IPS-15b (cell line): ENCODE measurements around the gene LRRC1.

Source experiments
- H3K27me3 ChIP-seq: one replicate; pipeline ENCODE4 v1.6.1; 2013; ENCODE audit warnings: low read length; ENCODE audit not compliant: control insufficient read depth, insufficient read depth
- H3K36me3 ChIP-seq: one replicate; pipeline ENCODE4 v1.6.1; 2013; ENCODE audit warnings: low read length; ENCODE audit not compliant: control insufficient read depth, insufficient read depth
- H3K4me1 ChIP-seq: one replicate; pipeline ENCODE4 v1.6.1; 2013; ENCODE audit warnings: mild to moderate bottlenecking, low read length; ENCODE audit not compliant: control insufficient read depth, insufficient read depth
- H3K4me3 ChIP-seq: one replicate; pipeline ENCODE4 v1.5.1; 2013; ENCODE audit warnings: low read depth, low read length
- H3K9ac ChIP-seq: one replicate; pipeline ENCODE4 v1.6.1; 2013; ENCODE audit warnings: low read depth, mild to moderate bottlenecking, low read length
- H3K9me3 ChIP-seq: one replicate; pipeline ENCODE4 v1.6.1; 2013; ENCODE audit warnings: mild to moderate bottlenecking, low read length; ENCODE audit not compliant: control insufficient read depth, insufficient read depth

Gene LRRC1

GRCh38 chr6:53922539-53922981, 127.8 kb downstream of the LRRC1 start:
- Histone ChIP-seq H3K4me1 (peaks cover 2% of the 10 kb centered on the region), H3K4me3 (no peak overlapping the region), H3K27me3 (no peaks in the 10 kb centered on the region)

GRCh38 chr6:53924277-53924676, 129.5 kb downstream of the LRRC1 start:
- H3K9me3 ChIP-seq, result no peaks in the 10 kb centered on the region
- no peak overlapping the region for H3K9ac ChIP-seq
- peaks cover 2% of the 10 kb centered on the region for H3K4me1 ChIP-seq
- H3K4me3 ChIP-seq, result no peak overlapping the region
- H3K27me3 ChIP-seq, result no peaks in the 10 kb centered on the region
- no peaks in the 10 kb centered on the region for H3K36me3 ChIP-seq

More at GRCh38 chr6:53922539-53922981, 127.8 kb downstream of the LRRC1 start:
- Histone ChIP-seq H3K36me3 (no peaks in the 10 kb centered on the region), H3K9me3 (no peaks in the 10 kb centered on the region), H3K9ac (no peak overlapping the region)

GRCh38 chr6:53924821-53925422, 130.1 kb downstream of the LRRC1 start:
- Histone ChIP-seq H3K4me3 (no peak overlapping the region), H3K9ac (no peak overlapping the region), H3K36me3 (no peaks in the 10 kb centered on the region), H3K4me1 (peaks cover 2% of the 10 kb centered on the region), H3K9me3 (no peaks in the 10 kb centered on the region), H3K27me3 (no peaks in the 10 kb centered on the region)

GRCh38 chr6:53925891-53926290, 131.1 kb downstream of the LRRC1 start:
- Histone ChIP-seq H3K36me3 (no peaks in the 10 kb centered on the region), H3K4me3 (no peak overlapping the region), H3K9ac (no peak overlapping the region), H3K27me3 (no peaks in the 10 kb centered on the region), H3K9me3 (no peaks in the 10 kb centered on the region), H3K4me1 (peaks cover 2% of the 10 kb centered on the region)

- H3K4me3 ChIP-seq, result no peak overlapping the region
These were observed 131.7 kb downstream of the LRRC1 start for GRCh38 chr6:53926505-53926904.

GRCh38 chr6:53928641-53929040, 133.8 kb downstream of the LRRC1 start:
- Histone ChIP-seq H3K36me3 (no peaks in the 10 kb centered on the region), H3K4me3 (no peak overlapping the region), H3K27me3 (no peaks in the 10 kb centered on the region), H3K4me1 (no peaks in the 10 kb centered on the region), H3K9me3 (no peaks in the 10 kb centered on the region), H3K9ac (no peak overlapping the region)

More at GRCh38 chr6:53926505-53926904, 131.7 kb downstream of the LRRC1 start:
- Histone ChIP-seq H3K9me3 (no peaks in the 10 kb centered on the region), H3K9ac (no peak overlapping the region), H3K27me3 (no peaks in the 10 kb centered on the region), H3K4me1 (peaks cover 2% of the 10 kb centered on the region), H3K36me3 (no peaks in the 10 kb centered on the region)

GRCh38 chr6:53929041-53929820, 134.4 kb downstream of the LRRC1 start:
- Histone ChIP-seq H3K4me1 (no peaks in the 10 kb centered on the region), H3K27me3 (no peaks in the 10 kb centered on the region), H3K9ac (no peak overlapping the region), H3K9me3 (no peaks in the 10 kb centered on the region), H3K36me3 (no peaks in the 10 kb centered on the region), H3K4me3 (no peak overlapping the region)

GRCh38 chr6:53929821-53930120, 135.0 kb downstream of the LRRC1 start:
- no peaks in the 10 kb centered on the region for H3K36me3 ChIP-seq
- H3K9ac ChIP-seq, result no peak overlapping the region
- no peaks in the 10 kb centered on the region for H3K27me3 ChIP-seq
- H3K9me3 ChIP-seq, result no peaks in the 10 kb centered on the region
- no peaks in the 10 kb centered on the region for H3K4me1 ChIP-seq
- no peak overlapping the region for H3K4me3 ChIP-seq

GRCh38 chr6:53930330-53930729, 135.5 kb downstream of the LRRC1 start:
- H3K36me3 ChIP-seq, result no peaks in the 10 kb centered on the region
- no peaks in the 10 kb centered on the region for H3K27me3 ChIP-seq
- H3K4me3 ChIP-seq, result no peak overlapping the region
- H3K4me1 ChIP-seq, result no peaks in the 10 kb centered on the region
- no peaks in the 10 kb centered on the region for H3K9me3 ChIP-seq
- H3K9ac ChIP-seq, result no peak overlapping the region

- H3K36me3 ChIP-seq, result no peaks in the 10 kb centered on the region
- H3K4me1 ChIP-seq, result no peaks in the 10 kb centered on the region
- H3K4me3 ChIP-seq, result no peak overlapping the region
- no peaks in the 10 kb centered on the region for H3K27me3 ChIP-seq
- H3K9ac ChIP-seq, result no peak overlapping the region
- H3K9me3 ChIP-seq, result no peaks in the 10 kb centered on the region
These were observed 136.3 kb downstream of the LRRC1 start for GRCh38 chr6:53931086-53931485.

- no peaks in the 10 kb centered on the region for H3K27me3 ChIP-seq
- no peak overlapping the region for H3K4me3 ChIP-seq
- no peaks in the 10 kb centered on the region for H3K4me1 ChIP-seq
- no peaks in the 10 kb centered on the region for H3K36me3 ChIP-seq
- no peak overlapping the region for H3K9ac ChIP-seq
- no peaks in the 10 kb centered on the region for H3K9me3 ChIP-seq
These were observed 137.7 kb downstream of the LRRC1 start for GRCh38 chr6:53932516-53932915.

- Histone ChIP-seq H3K27me3 (no peaks in the 10 kb centered on the region), H3K9ac (no peak overlapping the region), H3K36me3 (no peaks in the 10 kb centered on the region), H3K4me3 (no peak overlapping the region), H3K9me3 (no peaks in the 10 kb centered on the region), H3K4me1 (no peaks in the 10 kb centered on the region)
These were observed 139.2 kb downstream of the LRRC1 start for GRCh38 chr6:53934023-53934422.
